AG09319 (cell line): Measurements from ENCODE around the gene FUT3.

Experiments used
- DNase-seq: peaks from one replicate; pipeline ENCODE4 v3.0.0-alpha.2; 2010; ENCODE audit warnings: low read depth; ENCODE audit errors: extremely low read depth
- TF ChIP-seq, protein P1 (sequence below): IDR thresholded peaks from 2 replicates; pipeline ENCODE4 v1.5.1; 2011; ENCODE audit warnings: low read depth, mild to moderate bottlenecking, inconsistent platforms, low read length, moderate library complexity

FUT3 gene

DNA sequence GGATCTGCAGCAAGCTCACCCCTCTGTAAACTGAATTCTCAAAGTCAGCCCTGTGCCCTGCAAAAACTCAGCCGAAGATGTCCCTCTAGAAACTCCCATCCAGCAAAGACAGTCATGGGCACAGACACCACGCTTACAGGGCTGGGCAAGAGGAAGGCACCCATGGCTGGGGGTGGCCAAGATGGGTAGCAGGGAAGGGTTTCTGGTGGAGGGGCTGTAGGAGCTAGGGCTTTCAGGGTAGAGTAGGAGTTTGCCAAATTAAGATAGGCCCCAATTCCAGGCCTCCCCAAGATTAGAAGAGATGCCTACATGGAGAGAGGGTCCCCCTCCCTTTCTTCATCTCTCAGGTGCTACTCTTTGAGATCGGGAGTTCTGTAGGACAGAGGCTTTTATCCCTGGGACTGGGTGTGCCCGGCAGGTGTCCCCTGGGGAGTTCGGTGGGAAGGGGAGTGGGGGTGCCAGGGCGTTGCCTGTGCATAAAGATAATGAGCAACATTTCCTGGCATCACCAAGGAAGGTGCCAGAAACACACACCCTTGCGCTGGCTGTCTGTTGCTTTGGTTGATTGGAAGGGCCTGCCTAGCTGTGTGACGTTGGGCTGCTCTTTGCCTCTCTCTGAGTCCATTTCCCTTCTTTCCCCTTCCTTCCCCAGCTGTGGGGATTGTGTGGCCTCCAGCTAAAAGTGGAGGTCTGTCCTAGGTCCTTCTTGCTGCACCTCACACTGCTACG lies 37.0 kb downstream of the FUT3 start:
- TF ChIP-seq, protein P1, sequence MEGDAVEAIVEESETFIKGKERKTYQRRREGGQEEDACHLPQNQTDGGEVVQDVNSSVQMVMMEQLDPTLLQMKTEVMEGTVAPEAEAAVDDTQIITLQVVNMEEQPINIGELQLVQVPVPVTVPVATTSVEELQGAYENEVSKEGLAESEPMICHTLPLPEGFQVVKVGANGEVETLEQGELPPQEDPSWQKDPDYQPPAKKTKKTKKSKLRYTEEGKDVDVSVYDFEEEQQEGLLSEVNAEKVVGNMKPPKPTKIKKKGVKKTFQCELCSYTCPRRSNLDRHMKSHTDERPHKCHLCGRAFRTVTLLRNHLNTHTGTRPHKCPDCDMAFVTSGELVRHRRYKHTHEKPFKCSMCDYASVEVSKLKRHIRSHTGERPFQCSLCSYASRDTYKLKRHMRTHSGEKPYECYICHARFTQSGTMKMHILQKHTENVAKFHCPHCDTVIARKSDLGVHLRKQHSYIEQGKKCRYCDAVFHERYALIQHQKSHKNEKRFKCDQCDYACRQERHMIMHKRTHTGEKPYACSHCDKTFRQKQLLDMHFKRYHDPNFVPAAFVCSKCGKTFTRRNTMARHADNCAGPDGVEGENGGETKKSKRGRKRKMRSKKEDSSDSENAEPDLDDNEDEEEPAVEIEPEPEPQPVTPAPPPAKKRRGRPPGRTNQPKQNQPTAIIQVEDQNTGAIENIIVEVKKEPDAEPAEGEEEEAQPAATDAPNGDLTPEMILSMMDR: no peak
- no peak for DNase-seq

GRCh38 chr19:5811117-5811516 lies 40.1 kb downstream of the FUT3 start:
- TF ChIP-seq, protein P1: no peak
- no peak for DNase-seq

DNA sequence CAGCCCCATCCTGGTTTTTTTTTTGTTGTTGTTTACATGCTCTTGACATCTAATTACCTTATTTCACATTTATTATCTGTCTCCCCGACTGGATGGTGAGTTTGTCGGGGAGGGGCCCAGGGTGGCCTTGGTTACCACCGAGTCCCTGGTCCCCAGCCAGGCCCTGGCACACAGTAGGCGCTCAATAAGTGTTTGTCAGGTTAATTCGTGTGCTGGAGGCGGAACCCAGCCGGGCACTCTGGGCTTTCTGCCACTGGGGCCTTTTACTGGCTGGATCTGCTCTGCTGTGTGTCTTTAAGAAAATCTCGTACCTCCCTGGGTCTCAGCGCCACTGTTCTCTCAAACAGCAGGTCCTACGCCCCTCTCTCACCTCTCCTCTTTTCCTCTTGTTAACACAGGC lies 41.8 kb downstream of the FUT3 start:
- TF ChIP-seq, protein P1: no peak
- no peak for DNase-seq

- no peak for DNase-seq
- TF ChIP-seq, protein P1: no peak
Observed at GRCh38 chr19:5809053-5809452, 42.2 kb downstream of the FUT3 start.

GRCh38 chr19:5808120-5808816 lies 43.0 kb downstream of the FUT3 start:
- DNase-seq: no peak
- TF ChIP-seq, protein P1: no peak

GRCh38 chr19:5806905-5807304 lies 44.3 kb downstream of the FUT3 start:
- no peak for DNase-seq
- TF ChIP-seq, protein P1: no peak

DNA sequence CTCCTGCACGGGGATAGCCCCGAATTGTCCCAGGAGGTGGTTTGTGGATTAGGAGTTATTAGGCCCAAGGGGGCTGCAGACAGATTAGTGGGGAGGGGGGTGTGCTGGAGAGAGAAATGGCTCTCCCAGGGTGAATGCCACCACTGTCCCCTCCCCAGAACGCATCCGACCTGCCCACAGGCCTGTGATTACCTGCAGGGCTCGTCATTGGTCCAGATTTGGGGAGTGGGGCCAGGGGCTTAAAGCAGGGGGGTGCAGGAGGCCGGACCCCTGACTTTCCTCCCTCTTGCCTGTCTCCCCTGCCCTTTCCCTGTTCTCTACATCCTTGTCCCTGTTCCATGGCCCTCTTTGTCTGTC lies 45.1 kb downstream of the FUT3 start:
- DNase-seq: no peak
- TF ChIP-seq, protein P1: no peak
